ENCODE data around the gene RAB3IL1.

The RAB3IL1 gene

DNA sequence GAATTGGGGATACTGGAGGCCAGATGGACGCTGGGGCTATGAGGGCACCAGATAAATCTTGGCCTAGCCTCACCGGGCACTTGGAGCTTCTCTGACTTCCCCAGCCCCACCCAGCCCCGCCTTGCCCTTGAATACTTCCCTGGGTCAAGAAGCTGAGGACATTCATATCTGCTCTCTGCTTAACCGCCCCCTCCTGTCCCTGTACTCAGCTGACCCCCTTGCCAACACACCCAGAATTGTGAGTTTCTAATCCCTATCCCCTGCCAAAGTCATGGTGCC is 48.0 kb downstream of the RAB3IL1 start:
- H3K27ac ChIP-seq (ENCODE audit: insufficient read depth, low read depth, low read length, poor library complexity, severe bottlenecking): no peak overlapping the region
- H3K27me3 ChIP-seq (ENCODE audit: control insufficient read depth, insufficient read depth, low read length, poor library complexity, severe bottlenecking): peaks cover 11% of the 10 kb centered on the region
- H3K4me1 ChIP-seq (ENCODE audit: control insufficient read depth, insufficient read depth, low read length): peaks cover 3% of the 10 kb centered on the region
- no peaks in the 10 kb centered on the region for H3K9me3 ChIP-seq (ENCODE audit: control insufficient read depth, low read length)
- peaks cover 16% of the 10 kb centered on the region for H3K36me3 ChIP-seq (ENCODE audit: control insufficient read depth, insufficient read depth, low read length)
- 89 to 91% methylated on average over 4 of the region's 4 CpGs for WGBS, 2 experiments
- no peak overlapping the region for H3K4me3 ChIP-seq (ENCODE audit: insufficient read depth, low read depth, low read length)

DNA sequence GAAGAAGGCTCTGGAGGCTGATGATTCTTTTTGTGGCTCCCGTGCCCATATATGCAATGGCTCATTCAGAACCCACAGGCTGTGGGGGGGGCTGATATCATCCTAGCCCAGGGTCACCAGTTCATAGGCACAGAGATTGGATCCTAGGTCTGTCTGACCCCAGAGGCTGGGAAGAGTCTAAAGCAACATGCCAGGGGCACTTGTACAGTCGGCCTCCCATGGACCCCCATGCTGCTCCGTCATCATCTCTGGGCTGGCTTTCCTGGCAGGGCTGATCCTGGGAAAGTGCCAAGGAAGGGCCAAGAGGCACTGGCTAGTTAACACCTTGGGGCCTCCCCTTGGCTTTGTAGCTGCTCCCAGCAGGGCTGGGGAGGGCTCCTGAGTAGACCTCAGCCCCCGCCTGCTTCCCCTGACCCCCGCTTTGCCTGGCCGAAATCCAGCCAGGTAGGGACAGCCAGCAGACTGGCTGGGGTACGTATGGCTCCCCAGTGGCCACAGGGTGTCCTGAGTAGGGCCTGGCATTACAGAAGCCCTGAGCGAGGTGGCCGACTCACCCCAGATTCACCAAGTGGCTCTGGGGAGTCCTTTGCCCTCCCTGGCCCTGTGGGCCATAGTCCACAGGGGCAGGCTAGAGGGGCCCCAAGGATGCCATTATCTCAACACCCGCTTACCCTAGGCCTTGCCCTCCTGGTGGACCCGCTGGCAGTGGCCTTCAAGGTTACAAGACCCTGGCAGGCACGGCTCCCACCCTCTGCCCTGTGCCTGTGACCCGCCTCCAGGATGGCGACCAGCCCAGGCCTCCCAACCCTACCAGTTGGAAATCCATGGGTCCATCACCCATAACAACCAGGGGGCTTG is 48.6 kb downstream of the RAB3IL1 start:
- H3K9me3 ChIP-seq (ENCODE audit: control insufficient read depth, low read length): no peaks in the 10 kb centered on the region
- H3K4me3 ChIP-seq (ENCODE audit: insufficient read depth, low read depth, low read length): no peak overlapping the region
- H3K27ac ChIP-seq (ENCODE audit: insufficient read depth, low read depth, low read length, poor library complexity, severe bottlenecking): no peak overlapping the region
- peaks cover 17% of the 10 kb centered on the region for H3K36me3 ChIP-seq (ENCODE audit: control insufficient read depth, insufficient read depth, low read length)
- H3K27me3 ChIP-seq (ENCODE audit: control insufficient read depth, insufficient read depth, low read length, poor library complexity, severe bottlenecking): peaks cover 11% of the 10 kb centered on the region
- peaks cover 3% of the 10 kb centered on the region for H3K4me1 ChIP-seq (ENCODE audit: control insufficient read depth, insufficient read depth, low read length)
- 87 to 88% methylated on average over 14 of the region's 14 CpGs for WGBS, 2 experiments

DNA sequence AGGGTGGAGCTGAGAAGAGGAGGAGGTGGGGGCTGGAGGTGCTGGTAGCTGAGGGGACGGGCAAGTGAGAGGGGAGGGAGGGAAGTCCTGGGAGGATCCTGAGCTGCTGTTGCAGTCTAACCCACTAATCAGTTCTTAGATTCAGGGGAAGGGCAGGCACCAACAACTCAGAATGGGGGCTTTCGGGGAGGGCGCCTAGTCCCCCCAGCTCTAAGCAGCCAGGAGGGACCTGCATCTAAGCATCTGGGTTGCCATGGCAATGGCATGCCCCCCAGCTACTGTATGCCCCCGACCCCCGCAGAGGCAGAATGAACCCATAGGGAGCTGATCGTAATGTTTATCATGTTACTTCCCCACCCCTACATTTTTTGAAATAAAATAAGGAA is 50.4 kb downstream of the RAB3IL1 start:
- peaks cover 8% of the 10 kb centered on the region for H3K27me3 ChIP-seq (ENCODE audit: control insufficient read depth, insufficient read depth, low read length, poor library complexity, severe bottlenecking)
- H3K36me3 ChIP-seq (ENCODE audit: control insufficient read depth, insufficient read depth, low read length): peaks cover 35% of the 10 kb centered on the region
- H3K4me3 ChIP-seq (ENCODE audit: insufficient read depth, low read depth, low read length): no peak overlapping the region
- no peak overlapping the region for H3K27ac ChIP-seq (ENCODE audit: insufficient read depth, low read depth, low read length, poor library complexity, severe bottlenecking)
- H3K4me1 ChIP-seq (ENCODE audit: control insufficient read depth, insufficient read depth, low read length): peaks cover 3% of the 10 kb centered on the region
- 93 to 95% methylated on average over 5 of the region's 6 CpGs for WGBS, 2 experiments
- H3K9me3 ChIP-seq (ENCODE audit: control insufficient read depth, low read length): no peaks in the 10 kb centered on the region

DNA sequence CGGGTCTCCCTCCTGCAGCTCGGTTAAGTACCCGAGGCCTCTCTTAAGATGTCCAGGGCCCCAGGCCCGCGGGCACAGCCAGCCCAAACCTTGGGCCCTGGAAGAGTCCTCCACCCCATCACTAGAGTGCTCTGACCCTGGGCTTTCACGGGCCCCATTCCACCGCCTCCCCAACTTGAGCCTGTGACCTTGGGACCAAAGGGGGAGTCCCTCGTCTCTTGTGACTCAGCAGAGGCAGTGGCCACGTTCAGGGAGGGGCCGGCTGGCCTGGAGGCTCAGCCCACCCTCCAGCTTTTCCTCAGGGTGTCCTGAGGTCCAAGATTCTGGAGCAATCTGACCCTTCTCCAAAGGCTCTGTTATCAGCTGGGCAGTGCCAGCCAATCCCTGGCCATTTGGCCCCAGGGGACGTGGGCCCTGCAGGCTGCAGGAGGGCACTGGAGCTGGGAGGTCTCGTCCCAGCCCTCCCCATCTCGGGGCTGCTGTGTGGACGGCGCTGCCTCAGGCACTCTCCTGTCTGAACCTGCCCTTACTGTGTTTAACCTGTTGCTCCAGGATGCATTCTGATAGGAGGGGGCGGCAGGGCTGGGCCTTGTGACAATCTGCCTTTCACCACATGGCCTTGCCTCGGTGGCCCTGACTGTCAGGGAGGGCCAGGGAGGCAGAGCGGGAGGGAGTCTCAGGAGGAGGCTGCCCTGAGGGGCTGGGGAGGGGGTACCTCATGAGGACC is 51.0 kb downstream of the RAB3IL1 start:
- H3K27me3 ChIP-seq (ENCODE audit: control insufficient read depth, insufficient read depth, low read length, poor library complexity, severe bottlenecking): peaks cover 3% of the 10 kb centered on the region
- no peaks in the 10 kb centered on the region for H3K9me3 ChIP-seq (ENCODE audit: control insufficient read depth, low read length)
- no peaks in the 10 kb centered on the region for H3K4me1 ChIP-seq (ENCODE audit: control insufficient read depth, insufficient read depth, low read length)
- H3K27ac ChIP-seq (ENCODE audit: insufficient read depth, low read depth, low read length, poor library complexity, severe bottlenecking): no peak overlapping the region
- H3K4me3 ChIP-seq (ENCODE audit: insufficient read depth, low read depth, low read length): no peak overlapping the region
- H3K36me3 ChIP-seq (ENCODE audit: control insufficient read depth, insufficient read depth, low read length): peaks cover 35% of the 10 kb centered on the region
- 91 to 92% methylated on average over 18 of the region's 18 CpGs for WGBS, 2 experiments

DNA sequence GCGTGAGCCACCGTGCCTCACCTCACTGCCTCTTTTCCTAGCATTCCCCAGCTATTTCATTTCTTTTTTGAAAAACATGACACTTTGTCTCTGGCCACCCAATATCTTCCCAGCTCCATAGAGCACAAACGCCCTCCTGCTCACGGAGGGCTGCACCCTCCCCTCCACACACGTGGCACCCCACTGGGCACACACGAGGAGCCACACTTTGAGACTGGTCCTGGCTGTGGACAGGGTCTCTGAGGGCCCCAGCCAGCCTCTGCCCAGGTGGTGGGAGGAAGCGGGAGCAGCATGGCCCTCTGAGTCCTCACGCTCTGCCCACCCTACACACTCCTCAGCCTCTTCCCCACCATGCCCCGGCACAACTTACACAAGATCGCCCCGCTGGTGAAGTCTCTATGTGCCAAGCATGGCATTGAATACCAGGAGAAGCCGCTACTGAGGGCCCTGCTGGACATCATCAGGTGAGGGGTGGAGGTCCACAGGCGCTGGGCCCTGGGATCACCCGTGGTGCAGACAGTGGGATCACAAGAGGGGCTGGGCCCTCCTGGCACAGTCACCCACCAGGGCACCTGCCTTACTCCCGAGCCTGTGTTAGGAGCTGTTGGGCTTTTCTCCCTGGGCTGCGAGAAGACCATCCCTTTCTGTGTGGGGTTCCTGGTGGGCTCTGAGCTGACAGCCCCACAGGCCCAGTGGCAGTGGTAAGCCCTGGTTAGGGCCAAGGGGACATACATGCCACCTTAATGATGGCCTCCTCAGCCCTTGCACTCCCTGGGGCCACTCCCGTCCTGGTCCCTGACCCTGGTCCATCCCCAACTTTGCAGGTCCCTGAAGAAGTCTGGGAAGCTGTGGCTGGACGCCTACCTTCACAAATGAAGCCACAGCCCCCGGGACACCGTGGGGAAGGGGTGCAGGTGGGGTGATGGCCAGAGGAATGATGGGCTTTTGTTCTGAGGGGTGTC is 52.3 kb downstream of the RAB3IL1 start:
- Histone ChIP-seq H3K27ac (ENCODE audit: insufficient read depth, low read depth, low read length, poor library complexity, severe bottlenecking) (no peak overlapping the region), H3K9me3 (ENCODE audit: control insufficient read depth, low read length) (no peaks in the 10 kb centered on the region), H3K27me3 (ENCODE audit: control insufficient read depth, insufficient read depth, low read length, poor library complexity, severe bottlenecking) (no peaks in the 10 kb centered on the region), H3K36me3 (ENCODE audit: control insufficient read depth, insufficient read depth, low read length) (peaks cover 43% of the 10 kb centered on the region), H3K4me3 (ENCODE audit: insufficient read depth, low read depth, low read length) (no peak overlapping the region), H3K4me1 (ENCODE audit: control insufficient read depth, insufficient read depth, low read length) (no peaks in the 10 kb centered on the region)
- WGBS, 2 experiments: 94 to 97% methylated on average over 20 of the region's 20 CpGs

DNA sequence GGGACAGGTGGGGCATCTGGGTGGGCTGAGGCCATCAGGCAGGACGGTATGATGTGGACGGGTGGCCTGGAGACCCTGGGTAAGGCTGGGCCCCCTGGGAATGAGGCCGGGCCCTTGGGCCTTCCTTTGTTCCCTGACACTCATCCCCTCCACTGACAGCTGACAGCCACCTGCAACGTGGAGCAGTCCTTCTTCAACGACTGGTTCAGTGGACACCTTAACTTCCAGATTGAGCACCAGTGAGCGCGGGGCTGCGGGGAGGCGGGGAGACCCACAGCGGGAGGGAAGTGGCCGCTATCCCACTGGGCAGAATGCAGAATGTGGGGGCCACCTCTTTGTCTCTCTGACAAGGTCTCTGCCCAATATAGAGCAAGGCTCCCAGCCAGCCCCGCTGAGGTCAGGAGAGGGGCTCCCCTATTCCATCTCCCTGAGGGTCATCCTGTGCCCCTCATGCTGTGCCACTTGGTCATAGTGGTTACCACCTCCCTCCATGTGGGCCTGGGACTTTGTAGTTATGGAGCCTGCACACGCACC is 53.8 kb downstream of the RAB3IL1 start:
- no peak overlapping the region for H3K4me3 ChIP-seq (ENCODE audit: insufficient read depth, low read depth, low read length)
- H3K4me1 ChIP-seq (ENCODE audit: control insufficient read depth, insufficient read depth, low read length): no peaks in the 10 kb centered on the region
- peaks cover 53% of the 10 kb centered on the region for H3K36me3 ChIP-seq (ENCODE audit: control insufficient read depth, insufficient read depth, low read length)
- no peaks in the 10 kb centered on the region for H3K9me3 ChIP-seq (ENCODE audit: control insufficient read depth, low read length)
- no peaks in the 10 kb centered on the region for H3K27me3 ChIP-seq (ENCODE audit: control insufficient read depth, insufficient read depth, low read length, poor library complexity, severe bottlenecking)
- H3K27ac ChIP-seq (ENCODE audit: insufficient read depth, low read depth, low read length, poor library complexity, severe bottlenecking): no peak overlapping the region
- WGBS, 2 experiments: 95 to 96% methylated on average over 13 of the region's 13 CpGs

- peaks cover 56% of the 10 kb centered on the region for H3K36me3 ChIP-seq (ENCODE audit: control insufficient read depth, insufficient read depth, low read length)
- H3K4me3 ChIP-seq (ENCODE audit: insufficient read depth, low read depth, low read length): no peak overlapping the region
- no peaks in the 10 kb centered on the region for H3K27me3 ChIP-seq (ENCODE audit: control insufficient read depth, insufficient read depth, low read length, poor library complexity, severe bottlenecking)
- H3K27ac ChIP-seq (ENCODE audit: insufficient read depth, low read depth, low read length, poor library complexity, severe bottlenecking): no peak overlapping the region
- H3K4me1 ChIP-seq (ENCODE audit: control insufficient read depth, insufficient read depth, low read length): no peaks in the 10 kb centered on the region
- WGBS, 2 experiments: 95% methylated on average over 18 of the region's 18 CpGs
- no peaks in the 10 kb centered on the region for H3K9me3 ChIP-seq (ENCODE audit: control insufficient read depth, low read length)
Measured at GRCh38 chr11:61862714-61863547, 54.4 kb downstream of the RAB3IL1 start.

GRCh38 chr11:61861634-61862033 is 55.7 kb downstream of the RAB3IL1 start:
- H3K4me3 ChIP-seq (ENCODE audit: insufficient read depth, low read depth, low read length): no peak overlapping the region
- H3K9me3 ChIP-seq (ENCODE audit: control insufficient read depth, low read length): no peaks in the 10 kb centered on the region
- 88 to 89% methylated on average over 9 of the region's 9 CpGs for WGBS, 2 experiments
- H3K36me3 ChIP-seq (ENCODE audit: control insufficient read depth, insufficient read depth, low read length): peaks cover 68% of the 10 kb centered on the region
- H3K4me1 ChIP-seq (ENCODE audit: control insufficient read depth, insufficient read depth, low read length): no peaks in the 10 kb centered on the region
- H3K27me3 ChIP-seq (ENCODE audit: control insufficient read depth, insufficient read depth, low read length, poor library complexity, severe bottlenecking): no peaks in the 10 kb centered on the region
- H3K27ac ChIP-seq (ENCODE audit: insufficient read depth, low read depth, low read length, poor library complexity, severe bottlenecking): no peak overlapping the region

- Histone ChIP-seq H3K27ac (ENCODE audit: insufficient read depth, low read depth, low read length, poor library complexity, severe bottlenecking) (no peak overlapping the region), H3K36me3 (ENCODE audit: control insufficient read depth, insufficient read depth, low read length) (peaks cover 70% of the 10 kb centered on the region), H3K4me1 (ENCODE audit: control insufficient read depth, insufficient read depth, low read length) (no peaks in the 10 kb centered on the region), H3K9me3 (ENCODE audit: control insufficient read depth, low read length) (no peaks in the 10 kb centered on the region), H3K27me3 (ENCODE audit: control insufficient read depth, insufficient read depth, low read length, poor library complexity, severe bottlenecking) (no peaks in the 10 kb centered on the region), H3K4me3 (ENCODE audit: insufficient read depth, low read depth, low read length) (no peak overlapping the region)
- 95 to 96% methylated on average over 16 of the region's 16 CpGs for WGBS, 2 experiments
Measured at GRCh38 chr11:61860054-61860903, 57.1 kb downstream of the RAB3IL1 start.
